ENCODE results near the gene TSHZ1. TPM values are rescaled to one million over a fixed set of nuclear protein-coding genes. Genes with fewer than 3 reads are reported as not detected.

The TSHZ1 gene
- total RNA-seq, 1 donor from 2014 or later = 12.1 TPM

GRCh38 chr18:75241705-75242104, 31.1 kb downstream of the TSHZ1 start:
- no peak for DNase-seq (ENCODE audit: low spot score)
- ATAC-seq = no peak

- no peak for DNase-seq (ENCODE audit: low spot score)
- peak; percentile 68 for ATAC-seq
These were observed 34.0 kb downstream of the TSHZ1 start for GRCh38 chr18:75244351-75245313.

- ATAC-seq = peak; percentile 45
- no peak for DNase-seq (ENCODE audit: low spot score)
These were observed 36.4 kb downstream of the TSHZ1 start for GRCh38 chr18:75246721-75247610.

DNA sequence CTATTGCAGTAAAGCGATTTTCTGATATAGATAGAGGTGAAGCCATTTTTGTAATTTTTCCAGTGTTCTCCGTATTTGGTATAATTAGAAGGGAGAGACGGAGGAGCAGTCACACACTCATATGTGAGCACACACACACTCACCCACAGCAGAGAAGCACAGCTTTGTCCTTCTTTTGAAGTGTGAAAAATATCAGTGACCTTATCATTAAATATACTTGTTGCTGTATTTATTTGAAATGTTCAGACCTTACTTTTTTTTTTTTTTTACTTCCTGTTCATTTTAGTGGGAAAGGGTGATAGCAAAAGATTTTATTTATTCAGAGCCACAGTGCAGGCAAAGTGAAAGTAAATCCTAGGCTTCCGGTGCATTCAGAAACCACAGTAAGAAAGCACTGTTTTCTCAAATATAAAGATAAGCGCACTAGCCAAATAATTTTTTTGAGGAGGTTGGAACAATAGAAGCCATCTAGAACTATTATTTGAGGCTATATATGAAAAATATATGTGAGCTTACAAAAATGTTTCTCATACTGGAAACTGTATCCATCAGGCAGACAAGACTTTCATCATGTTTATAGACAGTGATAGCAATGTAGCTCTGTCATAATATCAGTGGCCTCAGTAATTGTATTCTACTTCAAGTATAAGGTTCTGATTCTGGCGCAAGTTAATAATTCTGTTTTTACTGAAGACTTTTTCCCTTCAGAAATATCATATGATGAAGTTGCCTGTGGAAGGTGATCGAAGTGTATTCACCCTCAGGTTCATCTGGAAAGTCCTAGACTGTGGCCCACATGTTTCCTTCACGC, 37.2 kb downstream of the TSHZ1 start:
- peak; percentile 61 for ATAC-seq

GRCh38 chr18:75248426-75249174, 38.0 kb downstream of the TSHZ1 start:
- ATAC-seq = no peak
- no peak for DNase-seq (ENCODE audit: low spot score)

More for the DNA sequence above, 37.2 kb downstream of the TSHZ1 start:
- no peak for DNase-seq (ENCODE audit: low spot score)

DNA sequence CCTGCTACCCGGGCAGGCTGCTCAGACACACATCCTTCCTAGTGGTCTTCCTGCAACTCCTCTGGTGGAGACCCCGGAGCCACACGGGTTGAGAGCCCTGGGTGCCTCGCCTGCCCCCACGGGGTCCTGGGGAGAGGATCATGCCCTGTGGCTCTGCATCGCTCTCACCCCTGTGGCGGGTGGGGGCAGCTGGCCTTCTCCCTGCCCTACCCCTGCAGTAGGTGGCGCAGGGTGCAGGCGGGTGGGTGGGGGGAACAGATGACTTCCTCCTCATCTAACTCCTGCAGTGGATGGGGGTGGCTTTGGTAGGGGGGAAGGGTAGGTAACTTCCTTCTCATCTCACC, 38.5 kb downstream of the TSHZ1 start:
- no peak for DNase-seq (ENCODE audit: low spot score)
- ATAC-seq = no peak

DNA sequence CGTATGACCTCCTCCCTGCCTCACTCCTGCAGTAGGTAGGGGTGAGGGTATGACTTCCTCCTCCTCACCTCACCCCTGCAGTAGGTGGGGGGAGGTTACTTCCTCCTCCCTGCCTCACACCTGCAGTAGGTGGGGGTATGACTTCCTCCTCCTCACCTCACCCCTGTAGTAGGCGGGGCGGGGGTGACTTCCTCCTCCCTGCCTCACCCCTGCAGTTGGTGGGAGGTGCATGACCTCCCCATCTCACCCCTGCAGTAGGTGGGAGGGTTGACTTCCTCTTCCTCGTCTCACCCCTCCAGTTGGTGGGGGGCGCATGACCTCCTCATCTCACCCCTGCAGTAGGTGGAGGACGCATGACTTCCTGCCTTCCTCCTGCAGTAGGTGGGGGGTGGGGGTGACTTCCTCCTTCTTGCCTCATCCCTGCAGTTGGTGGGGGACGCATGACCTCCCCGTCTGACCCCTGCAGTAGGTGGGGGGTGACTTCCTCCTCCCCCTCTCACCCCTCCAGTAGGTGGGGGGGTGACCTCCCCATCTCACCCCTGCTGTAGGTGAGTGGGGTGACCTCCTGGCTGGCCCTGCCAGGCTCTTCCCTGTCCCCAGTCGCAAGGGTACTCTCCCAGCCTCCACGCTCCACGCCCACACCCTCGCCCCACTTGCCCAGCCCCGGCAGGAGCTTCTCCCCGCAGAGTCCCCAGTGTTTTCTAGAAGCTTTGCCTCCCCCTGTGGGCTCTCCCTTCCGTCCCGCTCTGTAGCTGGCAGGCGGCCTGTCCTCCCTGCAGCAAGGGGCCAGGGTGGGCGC, 39.3 kb downstream of the TSHZ1 start:
- DNase-seq (ENCODE audit: low spot score) (no peak), ATAC-seq (no peak)

GRCh38 chr18:75250471-75250821, 39.8 kb downstream of the TSHZ1 start:
- DNase-seq (ENCODE audit: low spot score) (peak; percentile 54), ATAC-seq (peak; percentile 72)

- no peak for DNase-seq (ENCODE audit: low spot score)
- no peak for ATAC-seq
These were observed 40.9 kb downstream of the TSHZ1 start for GRCh38 chr18:75251466-75251865.

DNA sequence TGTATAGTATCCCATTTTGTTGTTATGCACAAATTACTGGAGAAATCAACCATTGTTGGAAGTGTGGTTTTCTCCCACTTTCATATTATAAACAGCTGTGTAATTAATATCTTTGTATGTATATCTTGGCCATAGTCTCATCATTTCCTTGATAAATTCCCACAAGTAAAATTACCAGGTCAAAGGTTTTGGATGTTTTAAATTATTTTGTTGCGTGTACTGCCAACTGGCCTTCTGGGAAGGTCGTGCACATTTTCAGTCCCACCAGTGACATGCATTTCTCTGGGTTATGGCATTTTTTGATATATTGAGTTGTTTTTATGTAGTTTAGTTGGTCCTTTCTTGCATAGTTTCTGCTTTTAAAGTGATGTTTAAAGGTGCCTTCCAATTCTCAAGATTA, 41.5 kb downstream of the TSHZ1 start:
- ATAC-seq = no peak
- no peak for DNase-seq (ENCODE audit: low spot score)

- DNase-seq (ENCODE audit: low spot score) (no peak), ATAC-seq (peak; percentile 18)
These were observed 42.4 kb downstream of the TSHZ1 start for GRCh38 chr18:75253043-75253442.

DNA sequence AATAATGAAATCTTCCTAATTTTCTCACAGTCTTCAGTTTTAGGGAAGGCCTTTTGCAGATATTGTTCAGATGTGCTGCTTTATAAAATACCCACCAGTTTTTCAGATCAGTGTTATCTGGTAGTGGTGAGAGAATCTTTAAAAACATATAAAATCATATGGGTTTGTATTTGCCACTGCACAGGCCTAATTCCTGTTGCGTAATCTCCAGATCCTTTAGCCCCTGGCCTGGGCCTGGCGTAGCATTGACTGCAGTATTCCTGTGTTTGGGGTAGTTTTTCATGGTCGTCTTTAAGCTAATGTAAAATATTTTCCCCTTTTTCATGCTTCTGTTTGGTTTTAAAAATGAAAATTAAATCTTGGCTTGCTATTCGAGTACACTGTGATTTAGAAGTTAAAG, 43.2 kb downstream of the TSHZ1 start:
- peak; percentile 72 for ATAC-seq
- no peak for DNase-seq (ENCODE audit: low spot score)

GRCh38 chr18:75255094-75255493, 44.5 kb downstream of the TSHZ1 start:
- DNase-seq (ENCODE audit: low spot score) = no peak
- no peak for ATAC-seq

DNA sequence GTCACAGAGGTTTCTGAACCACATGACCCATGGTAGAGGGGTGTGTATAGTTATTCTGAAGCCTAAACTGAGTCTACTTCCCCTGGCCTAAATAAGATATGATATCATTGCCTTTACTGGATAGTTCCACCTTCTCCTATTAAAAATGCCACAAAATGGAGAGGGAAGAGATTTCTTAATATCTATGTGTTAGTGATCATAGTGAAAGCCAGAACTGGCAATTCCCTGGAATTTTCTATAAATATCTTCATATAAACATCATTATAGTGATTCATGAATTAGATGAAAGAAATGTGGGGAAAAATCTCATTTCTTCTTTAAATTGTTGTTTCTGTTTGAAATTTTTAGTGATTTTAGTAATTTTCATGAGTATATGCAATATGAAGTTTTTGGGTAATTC, 45.8 kb downstream of the TSHZ1 start:
- DNase-seq (ENCODE audit: low spot score) = no peak
- ATAC-seq = no peak

DNA sequence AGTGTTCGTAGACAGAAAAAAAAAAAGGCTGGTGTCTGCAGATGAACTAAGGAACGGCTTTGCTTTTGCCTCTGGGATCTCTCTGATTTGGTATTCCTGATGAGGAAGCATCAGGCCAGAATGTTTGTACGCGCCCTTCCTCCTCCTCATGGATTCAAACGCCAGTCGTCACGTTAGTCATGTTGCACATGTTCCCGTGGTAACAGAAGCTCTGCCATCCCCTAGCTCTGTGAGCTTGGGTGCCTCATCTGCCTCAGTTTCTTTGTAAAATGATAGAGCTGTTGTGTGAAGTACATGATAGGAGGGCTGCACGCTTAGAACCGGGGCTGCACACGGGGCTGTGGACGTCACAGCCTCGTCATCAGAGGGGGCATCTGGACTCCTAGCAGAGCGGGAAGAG, 47.0 kb downstream of the TSHZ1 start:
- ATAC-seq (no peak), DNase-seq (ENCODE audit: low spot score) (no peak)

- ATAC-seq (peak; percentile 38), DNase-seq (ENCODE audit: low spot score) (no peak)
These were observed 51.0 kb downstream of the TSHZ1 start for GRCh38 chr18:75261430-75262223.

GRCh38 chr18:75262511-75262910, 51.9 kb downstream of the TSHZ1 start:
- DNase-seq (ENCODE audit: low spot score) (no peak), ATAC-seq (peak; percentile 18)

- DNase-seq (ENCODE audit: low spot score) (no peak), ATAC-seq (no peak)
These were observed 53.6 kb downstream of the TSHZ1 start for GRCh38 chr18:75264195-75264594.

Data from left lobe of liver (tissue), 2 donors.